NCI-H1930 (cell line): Measurements from ENCODE around the gene DSCAML1.

ENCODE experiments used
- DNase-seq, 2 experiments: peaks; one replicate each; lab custom pipeline; 2025; lab: John Stamatoyannopoulos, UW

DSCAML1 gene

DNA sequence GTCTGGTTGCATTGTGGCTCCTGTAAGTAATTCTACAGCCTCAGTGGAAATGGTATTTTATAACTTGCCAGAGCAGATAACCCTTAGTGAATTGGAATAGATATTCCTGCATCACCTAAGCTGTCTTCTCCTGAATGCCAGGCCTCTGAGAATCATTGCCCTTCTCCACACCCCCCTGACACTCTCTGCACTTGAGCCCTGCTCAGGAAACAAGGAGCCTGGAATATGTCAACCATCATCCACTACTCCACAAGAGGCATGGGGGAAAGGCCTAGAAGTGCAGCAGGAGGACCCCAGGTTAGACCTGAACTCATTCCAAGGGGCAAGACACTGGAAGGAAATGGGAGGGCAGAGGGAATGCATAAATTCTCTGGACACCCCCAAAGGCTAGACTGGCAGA, 72.4 kb downstream of the DSCAML1 start:
- DNase-seq: no peak

DNA sequence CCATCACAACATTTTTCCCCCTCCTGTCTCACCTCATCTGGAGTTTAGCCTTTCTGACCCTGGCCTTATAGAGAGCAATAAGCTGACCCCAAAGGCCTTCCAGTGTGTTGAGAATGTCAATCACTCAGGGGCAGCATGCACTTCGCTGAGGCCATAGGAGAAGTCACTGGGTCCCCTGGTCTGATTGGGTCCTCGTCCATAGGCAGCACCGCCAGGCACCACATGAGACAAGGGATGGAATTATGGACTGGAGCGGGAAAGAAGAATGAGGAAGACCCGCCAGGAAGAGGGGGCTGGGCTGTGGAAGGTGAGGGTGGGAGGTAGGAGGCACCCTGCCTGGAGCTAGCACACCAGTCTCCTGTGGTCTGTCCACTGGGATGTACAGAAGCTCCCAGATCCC, 72.9 kb downstream of the DSCAML1 start:
- DNase-seq: no peak

DNA sequence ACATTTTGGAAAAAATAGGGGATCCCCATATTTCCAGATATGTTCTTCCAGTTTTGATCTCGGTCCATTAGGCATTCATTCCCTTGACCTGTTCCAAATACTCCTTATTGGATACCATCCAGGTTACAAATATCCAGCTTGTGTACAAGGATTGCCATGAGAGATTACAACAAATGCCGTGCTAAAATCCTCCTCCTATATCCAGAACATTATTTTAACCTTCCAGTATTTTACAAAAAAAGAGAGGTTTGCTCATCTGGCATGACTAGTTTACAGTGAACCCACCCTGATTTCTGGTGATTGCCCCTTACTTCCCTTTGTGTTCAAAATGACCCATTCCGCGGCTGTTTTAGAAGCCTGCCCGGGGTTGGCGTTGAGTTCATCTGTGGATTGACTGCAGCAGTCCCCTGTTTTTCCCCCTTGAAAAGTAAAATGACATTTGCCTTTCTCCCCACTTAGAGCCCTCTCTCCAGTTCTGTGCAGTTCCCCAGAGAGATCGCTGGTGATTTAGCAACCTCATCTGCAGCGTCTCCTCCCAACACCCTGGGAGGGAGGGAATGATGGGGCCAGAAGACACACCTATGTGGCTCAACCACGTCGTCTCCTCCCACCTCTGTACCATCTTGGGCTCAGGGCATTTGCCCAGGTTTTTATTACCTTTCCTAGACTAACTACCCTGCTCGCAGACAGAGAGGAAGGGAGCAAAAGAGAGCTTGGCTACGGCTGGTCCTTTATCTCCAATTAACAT, 73.6 kb downstream of the DSCAML1 start:
- no peak for DNase-seq

DNA sequence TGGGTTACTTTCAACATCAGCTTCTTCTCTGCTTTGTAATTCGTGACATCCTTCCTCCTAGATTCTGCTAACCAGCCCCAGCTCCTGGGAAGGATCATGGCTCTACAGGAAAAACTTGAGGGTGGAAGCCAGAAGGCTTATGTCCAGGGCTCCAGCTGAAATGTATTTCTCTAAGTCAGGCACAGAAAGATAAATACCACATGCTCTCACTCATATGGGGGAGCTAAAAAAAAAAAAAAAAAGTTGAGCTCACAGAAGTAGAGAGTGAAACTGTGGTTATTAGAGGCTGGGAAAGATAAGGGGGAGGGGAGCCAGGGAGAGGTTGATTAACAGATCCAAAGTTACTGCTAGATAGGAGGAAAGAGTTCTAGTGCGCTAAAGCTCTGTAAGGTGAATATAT, 74.9 kb downstream of the DSCAML1 start:
- no peak for DNase-seq

DNA sequence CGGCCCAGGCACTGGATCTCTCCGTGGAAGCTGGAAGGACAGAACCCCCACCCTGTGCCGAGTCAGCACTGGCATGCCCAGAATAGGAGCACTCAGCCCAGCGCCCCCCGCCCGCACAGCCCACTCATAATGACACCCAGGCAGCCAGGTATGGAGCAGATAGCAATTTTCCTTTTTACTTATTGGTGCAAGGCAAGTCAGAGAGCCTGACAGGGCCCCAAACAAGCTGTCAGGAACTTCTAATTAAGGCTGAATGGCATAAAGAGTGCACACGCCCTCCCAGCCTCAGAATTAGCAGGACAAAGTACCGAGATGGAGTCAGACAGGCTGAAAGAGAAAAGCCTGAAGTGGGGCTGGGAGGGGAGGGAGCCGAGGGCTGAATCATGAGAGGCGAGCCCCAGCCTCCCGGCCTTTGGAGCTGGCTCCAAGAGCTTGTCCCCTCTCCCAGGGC, 76.9 kb downstream of the DSCAML1 start:
- DNase-seq: no peak

DNA sequence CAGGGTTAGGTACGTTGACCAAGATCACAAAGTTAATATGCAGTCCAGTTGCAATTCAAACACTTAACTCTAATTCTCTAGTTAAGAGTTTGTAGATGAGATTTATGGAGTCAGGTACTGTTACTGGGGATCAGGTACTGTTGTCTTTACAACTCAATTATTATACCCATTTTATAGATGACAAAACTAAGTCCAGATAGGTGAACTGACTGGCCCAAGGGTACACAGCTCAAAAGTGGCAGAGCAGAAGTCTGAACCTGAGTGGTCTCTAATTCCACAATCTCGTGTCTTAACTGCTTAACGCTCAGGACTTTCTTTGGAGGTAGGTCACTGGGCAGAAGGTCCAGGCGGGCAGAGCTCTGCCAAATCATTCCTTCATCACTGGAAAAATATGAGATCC, 77.5 kb downstream of the DSCAML1 start:
- DNase-seq: no peak

DNA sequence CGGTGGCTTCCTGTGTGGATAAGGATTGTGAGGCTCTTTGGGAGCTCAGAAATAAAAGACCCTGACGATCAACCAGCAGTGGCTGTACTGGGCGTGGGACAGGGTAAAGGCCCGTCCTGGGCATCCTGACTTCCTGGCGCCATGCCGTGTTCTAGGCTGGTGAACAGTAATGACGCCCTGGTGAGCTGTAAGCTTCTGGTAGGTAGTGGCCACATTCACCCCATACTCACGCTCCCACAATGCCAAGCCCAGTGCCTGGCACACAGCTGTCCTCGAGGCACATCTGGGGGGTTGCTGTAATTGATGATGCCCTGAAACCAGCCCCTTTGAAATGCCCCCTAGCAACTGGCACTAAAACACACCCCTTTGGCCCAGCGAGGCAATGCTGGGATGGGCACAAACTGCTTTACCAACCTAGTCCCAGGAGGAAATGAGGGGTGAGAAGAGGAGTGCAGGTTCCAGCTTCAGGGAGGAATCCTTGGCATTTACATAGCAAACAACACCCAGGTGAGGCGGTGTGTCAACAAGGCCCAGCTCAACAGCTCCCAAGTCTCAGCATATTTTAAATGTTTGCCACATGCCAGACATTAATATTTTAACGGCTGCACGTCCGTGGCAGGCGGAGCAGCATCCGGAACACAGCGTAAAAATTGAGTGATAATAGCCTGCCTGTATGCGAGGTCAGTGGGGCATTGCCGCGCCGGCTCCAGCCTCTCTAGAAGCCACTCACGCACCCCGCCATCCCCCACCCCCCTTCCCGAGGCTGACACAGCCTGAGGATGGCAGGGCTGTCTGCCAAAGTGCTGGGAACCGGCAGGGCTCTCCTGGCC, 79.3 kb downstream of the DSCAML1 start:
- DNase-seq: no peak

DNA sequence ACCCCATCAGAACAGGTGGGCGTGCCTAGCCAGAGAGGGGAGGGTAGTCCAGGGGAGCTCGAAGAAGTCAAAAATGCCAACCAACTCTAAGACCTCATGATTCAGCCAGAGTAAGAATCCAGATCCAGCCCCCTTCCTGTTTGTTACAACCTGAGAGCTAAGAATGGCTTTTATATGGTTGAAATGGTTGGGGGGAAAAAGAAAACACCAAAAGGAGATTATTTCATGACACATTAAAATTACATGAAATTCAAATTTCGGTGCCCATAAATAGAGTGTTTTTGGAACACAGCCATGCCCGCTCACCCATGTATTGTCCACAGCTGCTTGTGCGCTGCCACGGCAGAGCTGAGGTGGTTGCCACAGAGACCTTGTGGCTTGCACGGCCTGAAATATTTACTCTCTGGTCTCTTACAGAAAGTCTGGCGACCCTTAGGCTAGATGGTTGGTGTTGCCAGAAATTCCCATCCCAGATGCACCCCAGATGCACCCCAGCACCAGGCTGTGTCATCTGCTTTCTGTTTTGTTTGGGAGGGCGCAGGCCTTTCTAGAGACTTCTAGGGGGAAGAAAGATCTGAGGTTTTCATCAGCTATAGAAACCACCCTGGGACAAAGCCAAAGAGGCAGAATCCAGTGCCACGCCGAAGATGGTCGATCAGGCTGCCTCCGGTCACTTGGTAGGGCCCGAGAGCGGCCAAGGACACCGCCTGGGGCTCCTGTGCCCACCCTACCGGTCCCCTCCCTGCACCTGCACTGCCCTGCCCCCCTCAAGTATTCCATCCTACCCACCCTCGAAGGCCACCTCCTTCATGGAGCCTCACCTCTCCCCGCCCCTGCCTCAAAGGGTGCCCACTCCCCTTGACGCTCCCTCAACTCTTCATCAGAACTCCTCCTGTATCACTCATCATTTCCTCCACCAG, 80.2 kb downstream of the DSCAML1 start:
- no peak for DNase-seq

DNA sequence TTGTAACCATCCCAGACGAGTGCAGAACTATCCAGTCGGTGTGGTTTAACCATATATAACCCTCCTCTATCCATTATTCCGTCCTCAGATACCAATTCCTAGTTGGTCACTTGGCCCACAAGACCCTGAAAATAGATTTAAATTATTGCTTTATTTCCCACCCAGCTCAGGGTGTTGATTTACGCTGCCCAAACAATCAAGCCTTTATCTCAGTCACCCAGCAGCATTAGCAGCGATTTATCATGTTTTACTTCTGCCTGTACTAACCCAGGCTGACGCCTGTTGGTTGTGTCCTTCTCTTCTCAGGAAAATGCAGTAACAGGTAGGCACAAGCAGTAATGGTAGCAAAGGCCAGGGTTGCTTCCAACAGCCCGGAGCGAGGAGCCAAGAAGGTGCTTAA, 81.2 kb downstream of the DSCAML1 start:
- no peak for DNase-seq

DNA sequence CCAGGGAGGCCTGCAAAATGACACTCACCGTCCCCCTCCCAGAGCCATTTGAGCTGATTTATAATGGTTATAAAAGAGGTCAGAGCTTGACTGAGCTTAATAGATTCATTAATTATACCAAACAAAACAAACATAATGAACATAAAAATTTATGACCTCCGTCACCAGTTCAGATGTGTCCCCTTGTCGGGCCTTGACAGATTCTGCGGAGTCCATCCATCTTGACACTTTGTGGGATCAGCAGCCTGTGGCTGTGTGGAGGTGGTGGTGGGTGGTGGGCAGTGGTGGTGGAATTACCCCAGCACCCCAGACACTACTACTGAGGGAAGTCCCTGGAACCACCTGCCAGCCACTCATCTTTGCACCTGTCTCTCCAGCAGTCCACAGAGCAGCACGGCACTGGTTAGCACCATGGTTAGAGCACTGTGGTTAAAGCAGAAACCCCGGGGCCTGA, 83.5 kb downstream of the DSCAML1 start:
- no peak for DNase-seq

DNA sequence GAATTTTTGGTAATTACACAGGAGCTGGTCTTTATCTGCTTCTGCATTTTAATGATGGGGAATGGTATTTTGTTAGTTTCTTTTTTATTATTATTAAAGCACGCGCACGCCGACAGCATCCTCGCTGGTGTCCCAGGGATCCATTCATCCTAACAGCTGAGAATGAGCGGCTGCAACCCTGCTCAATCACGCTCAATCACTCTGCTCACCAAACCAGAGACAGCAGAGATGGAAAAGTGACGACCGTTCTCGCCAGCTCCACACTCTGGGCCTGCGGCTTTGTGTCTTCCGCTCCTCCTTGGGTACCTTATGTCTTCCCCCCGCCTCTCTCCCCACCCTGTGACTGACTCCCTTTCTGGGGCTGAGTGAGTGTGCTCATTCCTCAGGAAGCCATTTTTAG, 84.5 kb downstream of the DSCAML1 start:
- no peak for DNase-seq

DNA sequence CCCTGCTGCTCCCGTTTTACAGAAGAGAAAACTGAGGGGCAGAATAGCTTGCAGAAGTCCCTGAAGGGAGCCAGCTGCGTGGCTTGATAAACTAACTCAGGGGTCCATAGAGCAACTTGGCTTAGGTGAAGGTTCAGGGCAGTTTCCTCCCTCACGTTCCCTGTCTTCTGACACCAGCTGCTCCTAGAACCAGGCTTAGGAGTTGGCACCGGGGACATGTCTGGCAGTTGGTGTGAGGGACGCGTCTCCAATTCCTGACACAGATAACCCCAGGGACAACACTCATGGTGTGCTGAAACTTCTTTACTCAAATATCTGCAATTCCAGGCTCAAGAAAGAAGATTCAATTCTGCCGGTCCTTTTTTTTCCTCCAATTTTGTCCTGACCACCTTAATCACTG, 85.7 kb downstream of the DSCAML1 start:
- DNase-seq: no peak

DNA sequence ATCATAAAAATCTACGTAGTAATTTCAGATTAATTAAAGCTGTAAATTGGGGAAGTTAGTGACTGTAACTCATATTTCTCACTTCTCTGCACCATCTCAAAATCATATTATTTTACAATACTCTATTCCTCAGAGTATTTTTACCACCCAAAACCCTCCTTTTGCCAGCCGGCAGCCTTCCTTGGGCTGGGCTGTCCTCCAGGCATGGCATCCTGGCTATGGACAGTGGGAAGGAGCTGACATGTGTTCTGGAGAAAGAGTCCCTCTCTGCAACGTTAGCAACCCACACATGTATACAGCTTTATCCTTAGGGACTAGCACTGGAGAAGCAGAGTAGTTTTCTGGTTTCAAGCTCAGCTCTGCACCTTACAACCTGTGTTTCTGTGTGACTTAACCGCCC, 86.8 kb downstream of the DSCAML1 start:
- DNase-seq: no peak

DNA sequence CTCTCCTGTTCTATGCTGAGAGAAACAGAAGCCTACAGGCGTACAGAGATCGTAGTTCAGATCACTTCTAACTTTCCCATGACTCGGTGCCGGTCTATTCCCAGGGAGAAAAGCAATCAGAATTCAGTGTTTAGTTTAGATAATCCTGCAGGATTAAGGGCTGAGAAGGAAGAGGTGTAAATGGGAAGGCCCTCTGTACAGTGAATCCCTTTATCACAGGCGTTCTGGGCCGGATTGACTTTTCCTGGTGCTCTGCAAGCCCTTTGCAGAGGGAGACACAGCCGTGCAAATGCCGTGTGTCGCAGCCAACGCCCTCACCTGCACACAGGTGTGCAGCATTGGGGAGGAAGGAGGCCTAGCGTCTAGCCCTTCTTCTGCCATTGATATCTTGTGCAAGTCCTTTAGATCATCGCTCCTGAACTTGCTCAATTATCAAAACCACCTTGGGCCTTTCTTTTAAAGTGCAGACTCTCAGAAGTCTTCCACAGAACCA, 90.6 kb downstream of the DSCAML1 start:
- DNase-seq: no peak

DNA sequence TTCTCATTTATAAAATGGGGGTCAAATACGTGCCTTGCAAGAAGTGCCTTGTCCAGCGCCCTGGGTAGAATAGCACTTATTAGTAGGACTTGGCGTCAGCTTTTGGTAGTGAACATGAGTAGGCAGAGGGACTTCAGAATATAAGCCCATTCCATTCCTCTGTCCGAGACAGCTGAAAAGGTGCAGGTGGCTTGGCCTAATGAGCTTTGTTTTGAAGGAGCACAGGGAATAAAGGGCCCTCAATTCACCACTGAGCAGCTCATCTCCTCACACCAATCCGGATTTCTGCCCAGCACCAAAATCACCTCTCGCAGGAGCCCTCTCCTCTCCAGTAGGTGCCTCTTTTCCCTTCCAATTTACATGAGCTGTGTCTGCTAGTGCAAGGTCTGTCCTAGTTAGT, 91.2 kb downstream of the DSCAML1 start:
- DNase-seq: no peak

DNA sequence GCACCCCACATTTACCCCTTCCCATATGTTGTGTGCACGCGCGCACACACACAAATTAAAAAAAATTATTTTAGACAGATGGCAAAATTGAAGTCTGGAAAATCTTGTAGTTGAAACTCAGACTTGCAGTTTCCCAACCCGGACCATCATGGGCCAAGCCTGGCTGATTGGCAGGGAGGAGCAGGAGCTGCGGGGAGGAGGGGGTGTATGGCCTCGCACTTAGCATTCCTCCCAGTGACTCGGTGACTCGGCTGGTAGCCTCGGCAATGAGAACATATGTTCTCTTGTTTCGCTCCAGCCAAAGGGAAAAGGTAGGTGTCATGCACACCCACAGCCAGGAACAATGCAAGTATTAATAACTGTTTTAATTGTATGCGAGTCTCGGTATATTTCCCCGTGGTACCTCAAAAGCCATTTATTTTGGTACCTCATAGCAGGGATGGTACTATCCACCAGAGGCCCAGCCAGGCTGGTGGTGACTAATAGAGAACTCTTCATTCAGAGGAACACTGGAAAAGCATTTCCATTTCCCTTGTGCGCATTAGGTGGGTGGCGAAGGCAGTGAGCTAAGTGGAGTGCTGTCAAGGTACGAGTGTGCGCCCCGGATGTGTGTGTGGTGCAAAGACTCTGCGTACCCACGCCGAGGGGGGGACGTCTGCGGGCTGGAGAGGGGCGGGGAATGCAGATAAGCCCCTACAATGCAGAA, 92.5 kb downstream of the DSCAML1 start:
- no peak for DNase-seq

DNA sequence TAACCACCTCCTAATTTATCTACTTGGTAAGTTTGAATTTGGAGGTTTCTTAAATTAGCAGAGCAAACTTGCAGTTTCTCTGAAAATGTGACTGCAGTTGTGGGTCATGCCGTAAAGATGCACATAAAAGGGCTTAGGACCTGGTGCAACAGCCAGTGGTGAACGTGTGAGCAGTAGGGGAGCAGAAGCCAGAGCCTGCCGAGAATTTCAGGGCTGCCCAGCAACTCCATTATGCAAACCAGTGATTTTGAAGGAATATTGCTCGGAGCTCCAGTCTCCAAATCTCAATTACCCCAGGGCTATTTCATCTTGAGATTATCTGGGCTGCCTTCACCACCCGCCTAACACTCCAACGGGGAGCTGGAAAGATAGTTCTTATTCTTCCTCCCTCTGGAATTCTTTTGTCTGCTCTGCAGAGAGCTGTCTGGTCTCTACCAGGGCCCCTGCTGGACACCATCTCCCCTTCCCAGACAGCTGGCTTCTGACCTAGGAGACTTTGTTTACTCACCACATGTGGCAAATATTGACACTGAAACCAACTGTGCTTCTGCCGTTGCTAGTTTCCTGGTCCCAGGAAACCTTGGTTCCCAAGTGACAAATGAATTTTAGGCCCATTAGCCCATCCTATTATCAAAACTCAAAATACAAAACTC, 93.9 kb downstream of the DSCAML1 start:
- peak in 1 of 2 experiments; percentile 70 for DNase-seq

DNA sequence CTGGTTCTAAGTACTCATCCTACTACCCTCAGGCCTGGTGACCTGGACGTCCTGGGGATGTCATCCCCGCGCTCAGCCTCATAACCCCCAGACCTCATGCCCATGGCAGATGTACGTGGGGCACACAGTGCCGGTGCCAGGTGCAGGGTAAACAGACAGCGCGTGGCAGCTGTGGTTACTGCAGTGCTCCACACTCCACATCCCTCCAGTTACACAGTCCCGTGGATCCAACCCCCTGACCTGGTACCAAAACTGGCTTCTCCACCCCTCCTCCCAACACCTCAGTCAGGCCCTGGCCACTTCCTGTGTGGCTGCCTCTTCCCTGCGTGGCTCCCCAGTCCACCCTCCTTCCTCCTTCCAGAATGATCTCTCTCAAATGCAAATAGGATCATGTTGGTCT, 95.2 kb downstream of the DSCAML1 start:
- no peak for DNase-seq

DNA sequence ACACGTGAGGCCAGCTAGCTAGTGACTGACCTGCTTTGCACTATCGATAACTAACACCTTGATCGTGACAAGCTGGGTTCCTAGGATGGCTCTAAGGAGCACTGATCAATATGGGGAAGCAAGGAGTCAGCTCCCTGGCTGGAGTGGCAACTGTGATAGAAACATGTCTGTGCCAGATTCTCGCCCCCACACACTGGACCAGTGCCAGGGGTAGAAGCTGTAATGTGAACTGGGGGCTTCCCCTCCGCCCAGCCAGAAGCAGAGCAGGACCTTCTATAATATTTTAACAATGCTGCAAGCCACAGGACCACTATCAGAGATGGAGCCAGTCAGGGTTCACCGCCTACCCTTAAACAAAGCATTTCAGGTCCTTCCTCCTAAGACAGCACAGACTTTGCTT, 96.5 kb downstream of the DSCAML1 start:
- DNase-seq: no peak

DNA sequence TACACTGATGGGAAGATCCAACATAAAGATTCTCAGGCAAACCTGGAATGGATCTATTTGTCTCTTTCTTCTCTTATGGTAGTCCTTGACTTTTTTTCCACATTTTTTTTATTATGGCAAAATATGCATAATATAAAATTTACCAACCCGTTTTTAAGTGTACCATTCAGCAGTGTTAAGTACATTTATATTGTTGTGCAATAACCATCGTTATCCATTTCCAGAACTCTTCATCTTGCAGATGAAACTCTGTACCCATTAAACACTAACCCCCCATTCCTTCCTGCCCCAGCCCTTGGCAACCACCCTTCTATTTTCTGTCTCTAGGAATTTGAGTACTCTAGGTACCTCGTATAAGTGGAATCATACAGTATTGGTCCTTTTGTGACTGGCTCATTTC, 99.7 kb downstream of the DSCAML1 start:
- DNase-seq: no peak

DNA sequence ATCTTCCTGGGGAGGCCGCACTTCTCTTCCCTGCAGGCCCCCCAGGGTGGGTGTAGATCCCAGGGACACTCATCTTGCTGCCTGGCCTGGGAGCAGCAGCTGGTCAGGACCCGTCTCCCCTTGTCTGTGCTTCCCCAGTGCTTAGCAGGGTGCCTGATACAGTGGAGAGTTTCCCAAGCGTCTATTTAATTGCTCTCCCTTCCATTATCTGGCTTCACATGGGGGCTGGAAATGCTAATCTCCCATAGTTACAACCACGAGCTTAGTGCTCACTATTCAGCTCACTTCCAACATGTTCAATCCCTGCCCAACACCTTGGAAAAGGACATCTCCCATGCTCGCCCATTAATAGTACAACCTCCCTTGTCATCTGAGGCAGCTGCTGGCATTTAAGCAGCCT, 100.5 kb downstream of the DSCAML1 start:
- DNase-seq: no peak
